Measurements from ENCODE around the gene P3H4.

DNA sequence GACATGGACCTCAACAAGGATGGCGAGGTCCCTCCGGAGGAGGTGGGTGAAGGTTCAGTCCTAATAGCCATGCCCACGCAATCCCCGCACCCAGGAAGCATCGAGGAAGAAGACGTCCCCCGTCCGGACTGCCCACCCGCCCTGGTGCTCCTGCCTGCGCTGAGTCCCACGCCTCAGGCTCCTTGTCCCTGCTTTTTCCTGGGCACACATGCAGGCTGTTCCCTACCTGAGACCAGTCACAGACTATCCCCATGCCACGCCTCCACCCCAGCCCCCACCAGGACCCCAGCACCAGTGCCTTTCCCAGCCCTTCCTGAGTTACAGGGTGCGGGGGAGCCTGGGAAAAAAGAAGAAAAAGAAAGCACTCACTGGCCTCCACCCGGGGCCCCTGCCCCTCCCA, 10.0 kb upstream of the P3H4 start:
- TF ChIP-seq CTCF (conservative IDR thresholded peaks at IDR 0.05; ENCODE audit: low read depth, low read length): no peak
- no peak for TF ChIP-seq EZH2 (IDR thresholded peaks at IDR 0.05; ENCODE audit: low read length, unreplicated experiment)
